Measurements from ENCODE around the gene C11orf87.

The C11orf87 gene

DNA sequence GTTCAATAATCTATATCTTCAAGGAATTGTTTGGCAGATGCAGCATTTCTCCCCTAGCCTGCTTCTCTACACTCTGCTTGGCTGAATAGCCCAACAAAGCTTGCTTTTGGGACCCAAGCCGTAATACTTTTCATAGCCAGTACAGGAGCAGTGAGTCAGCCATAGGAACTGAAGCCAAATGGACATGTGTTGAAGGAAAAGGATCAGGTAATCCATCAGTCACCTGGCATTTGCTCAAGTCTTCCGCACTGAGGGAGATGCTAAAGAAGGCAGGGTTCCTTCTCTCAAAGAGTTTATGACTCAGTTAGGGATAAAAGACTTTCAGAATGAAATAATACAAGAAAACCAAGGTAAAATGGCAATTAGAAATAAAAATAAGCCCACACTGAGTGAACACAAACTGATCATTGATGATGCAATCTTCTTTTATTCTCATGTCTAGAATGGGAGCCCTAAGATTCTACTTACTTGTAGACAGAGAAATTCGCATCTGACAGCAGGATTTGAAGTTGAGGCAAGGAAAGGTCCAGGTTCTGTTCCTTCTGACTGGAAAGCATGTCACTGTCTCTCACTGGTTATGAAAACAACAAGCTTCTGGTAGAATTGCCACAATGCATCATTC lies 13.2 kb downstream of the C11orf87 start:
- H3K4me1 ChIP-seq = no peaks in the 10 kb centered on the region
- H3K27me3 ChIP-seq (ENCODE audit: control insufficient read depth, insufficient read depth, low read length) = no peaks in the 10 kb centered on the region
- H2AFZ ChIP-seq = no peak overlapping the region
- no peak overlapping the region for H3K9ac ChIP-seq
- H3K4me2 ChIP-seq (ENCODE audit: low read length) = no peak overlapping the region
- H3K9me3 ChIP-seq (ENCODE audit: control insufficient read depth, low read length) = no peaks in the 10 kb centered on the region
- no peaks in the 10 kb centered on the region for H3K79me2 ChIP-seq
- TF ChIP-seq CTCF (IDR thresholded peaks at IDR 0.05) = no peak
- H3K27ac ChIP-seq = no peak overlapping the region
- H3K36me3 ChIP-seq (ENCODE audit: control insufficient read depth, insufficient read depth, low read length) = no peaks in the 10 kb centered on the region
- no peak overlapping the region for H3K4me3 ChIP-seq (ENCODE audit: low read depth, low read length)

DNA sequence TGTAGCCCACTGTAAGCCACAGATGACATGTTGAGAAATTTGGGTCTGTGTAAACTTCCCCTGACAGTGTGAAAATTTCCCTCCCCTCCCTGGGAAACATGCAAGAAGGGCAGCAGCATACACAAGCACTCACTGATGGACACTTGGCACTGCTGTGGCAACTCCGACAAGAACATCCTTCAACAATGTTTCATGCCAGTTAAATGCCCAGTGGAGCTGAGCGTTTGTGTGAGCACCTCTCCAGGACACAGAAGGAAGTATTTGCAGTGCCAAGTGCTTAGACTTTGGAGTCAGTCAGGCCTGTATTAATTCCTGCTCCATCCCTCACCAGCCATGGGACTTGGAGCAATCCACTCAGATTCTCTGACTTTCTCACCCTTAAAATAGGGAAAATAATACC lies 17.7 kb downstream of the C11orf87 start:
- no peak overlapping the region for H2AFZ ChIP-seq
- no peak overlapping the region for H3K4me3 ChIP-seq (ENCODE audit: low read depth, low read length)
- no peak for TF ChIP-seq CTCF (IDR thresholded peaks at IDR 0.05)
- no peaks in the 10 kb centered on the region for H3K9me3 ChIP-seq (ENCODE audit: control insufficient read depth, low read length)
- H3K4me2 ChIP-seq (ENCODE audit: low read length) = no peak overlapping the region
- no peaks in the 10 kb centered on the region for H3K36me3 ChIP-seq (ENCODE audit: control insufficient read depth, insufficient read depth, low read length)
- H3K79me2 ChIP-seq = no peaks in the 10 kb centered on the region
- no peaks in the 10 kb centered on the region for H3K27me3 ChIP-seq (ENCODE audit: control insufficient read depth, insufficient read depth, low read length)
- no peak overlapping the region for H3K27ac ChIP-seq
- no peak overlapping the region for H3K9ac ChIP-seq
- no peaks in the 10 kb centered on the region for H3K4me1 ChIP-seq

DNA sequence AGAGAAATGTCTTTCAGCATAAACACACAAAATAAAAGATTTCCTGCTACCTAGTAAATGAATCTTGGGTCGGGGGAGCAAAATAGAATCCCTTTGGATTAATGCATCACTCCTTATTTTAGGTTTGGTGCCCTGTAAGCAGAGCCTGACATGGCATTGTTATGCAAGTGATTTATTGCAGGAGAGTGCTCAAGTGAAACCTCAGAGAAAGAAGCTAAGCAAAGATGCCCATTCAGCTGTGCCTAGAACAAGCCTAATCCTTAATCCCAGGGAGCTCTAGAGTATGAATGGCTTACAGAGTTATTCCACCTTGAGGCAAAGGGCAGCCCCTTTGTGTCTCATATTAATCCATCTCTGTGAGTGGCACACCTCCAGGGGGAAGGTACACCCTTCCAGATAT lies 21.1 kb downstream of the C11orf87 start:
- H3K4me3 ChIP-seq (ENCODE audit: low read depth, low read length) = no peak overlapping the region
- H3K36me3 ChIP-seq (ENCODE audit: control insufficient read depth, insufficient read depth, low read length) = no peaks in the 10 kb centered on the region
- no peak overlapping the region for H3K9ac ChIP-seq
- no peaks in the 10 kb centered on the region for H3K4me1 ChIP-seq
- H3K79me2 ChIP-seq = no peaks in the 10 kb centered on the region
- TF ChIP-seq CTCF (IDR thresholded peaks at IDR 0.05) = no peak
- H3K9me3 ChIP-seq (ENCODE audit: control insufficient read depth, low read length) = no peaks in the 10 kb centered on the region
- no peak overlapping the region for H3K27ac ChIP-seq
- H3K4me2 ChIP-seq (ENCODE audit: low read length) = no peak overlapping the region
- H3K27me3 ChIP-seq (ENCODE audit: control insufficient read depth, insufficient read depth, low read length) = no peaks in the 10 kb centered on the region
- H2AFZ ChIP-seq = no peak overlapping the region

GRCh38 chr11:109454857-109455256 lies 32.9 kb downstream of the C11orf87 start:
- Histone ChIP-seq H3K36me3 (ENCODE audit: control insufficient read depth, insufficient read depth, low read length) (no peaks in the 10 kb centered on the region), H3K4me3 (ENCODE audit: low read depth, low read length) (no peak overlapping the region), H3K27me3 (ENCODE audit: control insufficient read depth, insufficient read depth, low read length) (no peaks in the 10 kb centered on the region), H3K4me1 (no peaks in the 10 kb centered on the region), H3K79me2 (no peaks in the 10 kb centered on the region), H3K27ac (no peak overlapping the region), H3K9ac (no peak overlapping the region), H3K4me2 (ENCODE audit: low read length) (no peak overlapping the region), H3K9me3 (ENCODE audit: control insufficient read depth, low read length) (no peaks in the 10 kb centered on the region), H2AFZ (no peak overlapping the region)
- TF ChIP-seq CTCF (IDR thresholded peaks at IDR 0.05) = no peak

Data from parathyroid adenoma (tissue), 2 donors.